Measurements from ENCODE around the gene MRPL48. TPM values are rescaled to one million over a fixed set of nuclear protein-coding genes. Genes with fewer than 3 reads are reported as not detected.

Gene MRPL48
- total RNA-seq, 2 experiments from 2014 or later = 49.2 to 53.5 TPM

Other genes with a start within 250 kb of the MRPL48 start
- gene FAM168A, start 189.8 kb upstream of the MRPL48 start, total RNA-seq = 10 to 100 TPM; 11.9 to 13.0 TPM
- 10 to 100 TPM; 11.4 to 12.8 TPM for gene PLEKHB1, start 141.3 kb upstream of the MRPL48 start, total RNA-seq
- gene RAB6A, start 26.8 kb upstream of the MRPL48 start, total RNA-seq = 10 to 100 TPM; 36.7 to 41.2 TPM
- 10 to 100 TPM; 87.8 to 94.2 TPM for gene COA4, start 89.0 kb downstream of the MRPL48 start, total RNA-seq
- 10 to 100 TPM; 29.7 to 30.4 TPM for gene PAAF1, start 89.1 kb downstream of the MRPL48 start, total RNA-seq
- gene DNAJB13, start 163.2 kb downstream of the MRPL48 start, total RNA-seq = under 1 TPM in 1 of 2 experiments, not detected in 1; 0.26 TPM
- 100 to 1,000 TPM; 149 to 157 TPM for gene UCP2, start 195.0 kb downstream of the MRPL48 start, total RNA-seq
- gene UCP3, start 221.2 kb downstream of the MRPL48 start, total RNA-seq = under 1 TPM; 0.32 to 0.83 TPM